ENCODE measurements around the gene MUC4.
"Not testable (repeated sequence)": the region's sequence is repeated elsewhere in the genome, so short reads cannot be mapped to it uniquely, and the experiment has no call there.

MUC4 gene

GRCh38 chr3:195712535-195712910 is 99.2 kb downstream of the MUC4 start:
- DNase-seq, result not testable (repeated sequence)

- no peak for DNase-seq
Measured at GRCh38 chr3:195711813-195712534, 99.8 kb downstream of the MUC4 start.

GRCh38 chr3:195711091-195711812 is 100.5 kb downstream of the MUC4 start:
- not testable (repeated sequence) for DNase-seq

- not testable (repeated sequence) for DNase-seq
Measured at GRCh38 chr3:195710126-195710905, 101.4 kb downstream of the MUC4 start.

GRCh38 chr3:195709676-195710085 is 102.0 kb downstream of the MUC4 start:
- DNase-seq, result no peak

- DNase-seq, result no peak
Measured at GRCh38 chr3:195708626-195709481, 102.9 kb downstream of the MUC4 start.

GRCh38 chr3:195708061-195708460 is 103.7 kb downstream of the MUC4 start:
- DNase-seq, result no peak

GRCh38 chr3:195705081-195705991 is 106.4 kb downstream of the MUC4 start:
- DNase-seq, result no peak

GRCh38 chr3:195704433-195704999 is 107.2 kb downstream of the MUC4 start:
- no peak for DNase-seq

GRCh38 chr3:195703776-195704175 is 108.0 kb downstream of the MUC4 start:
- DNase-seq, result no peak

GRCh38 chr3:195701042-195701915 is 110.5 kb downstream of the MUC4 start:
- DNase-seq, result no peak

GRCh38 chr3:195700319-195700718 is 111.4 kb downstream of the MUC4 start:
- DNase-seq, result no peak

GRCh38 chr3:195699860-195700259 is 111.9 kb downstream of the MUC4 start:
- DNase-seq, result no peak

- DNase-seq, result no peak
Measured at GRCh38 chr3:195699388-195699771, 112.3 kb downstream of the MUC4 start.

GRCh38 chr3:195698647-195699387 is 112.9 kb downstream of the MUC4 start:
- no peak for DNase-seq

GRCh38 chr3:195698325-195698646 is 113.4 kb downstream of the MUC4 start:
- DNase-seq, result no peak

GRCh38 chr3:195697582-195698324 is 114.0 kb downstream of the MUC4 start:
- no peak for DNase-seq
